ENCODE results near the gene TENM3.

GRCh38 chr4:182625193-182625592 lies 382.0 kb downstream of the TENM3 start:
- TF ChIP-seq, protein P1, sequence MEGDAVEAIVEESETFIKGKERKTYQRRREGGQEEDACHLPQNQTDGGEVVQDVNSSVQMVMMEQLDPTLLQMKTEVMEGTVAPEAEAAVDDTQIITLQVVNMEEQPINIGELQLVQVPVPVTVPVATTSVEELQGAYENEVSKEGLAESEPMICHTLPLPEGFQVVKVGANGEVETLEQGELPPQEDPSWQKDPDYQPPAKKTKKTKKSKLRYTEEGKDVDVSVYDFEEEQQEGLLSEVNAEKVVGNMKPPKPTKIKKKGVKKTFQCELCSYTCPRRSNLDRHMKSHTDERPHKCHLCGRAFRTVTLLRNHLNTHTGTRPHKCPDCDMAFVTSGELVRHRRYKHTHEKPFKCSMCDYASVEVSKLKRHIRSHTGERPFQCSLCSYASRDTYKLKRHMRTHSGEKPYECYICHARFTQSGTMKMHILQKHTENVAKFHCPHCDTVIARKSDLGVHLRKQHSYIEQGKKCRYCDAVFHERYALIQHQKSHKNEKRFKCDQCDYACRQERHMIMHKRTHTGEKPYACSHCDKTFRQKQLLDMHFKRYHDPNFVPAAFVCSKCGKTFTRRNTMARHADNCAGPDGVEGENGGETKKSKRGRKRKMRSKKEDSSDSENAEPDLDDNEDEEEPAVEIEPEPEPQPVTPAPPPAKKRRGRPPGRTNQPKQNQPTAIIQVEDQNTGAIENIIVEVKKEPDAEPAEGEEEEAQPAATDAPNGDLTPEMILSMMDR (IDR thresholded peaks at IDR 0.05) = no peak
- TF ChIP-seq POLR2A (IDR thresholded peaks at IDR 0.05) = no peak

All from uterus (tissue), 2 donors.